SIG-M5 (cell line): ENCODE data around the gene PACSIN1.

Source experiments
- DNase-seq: peaks from one replicate; lab custom pipeline; 2025; lab: John Stamatoyannopoulos, UW

The PACSIN1 gene

DNA sequence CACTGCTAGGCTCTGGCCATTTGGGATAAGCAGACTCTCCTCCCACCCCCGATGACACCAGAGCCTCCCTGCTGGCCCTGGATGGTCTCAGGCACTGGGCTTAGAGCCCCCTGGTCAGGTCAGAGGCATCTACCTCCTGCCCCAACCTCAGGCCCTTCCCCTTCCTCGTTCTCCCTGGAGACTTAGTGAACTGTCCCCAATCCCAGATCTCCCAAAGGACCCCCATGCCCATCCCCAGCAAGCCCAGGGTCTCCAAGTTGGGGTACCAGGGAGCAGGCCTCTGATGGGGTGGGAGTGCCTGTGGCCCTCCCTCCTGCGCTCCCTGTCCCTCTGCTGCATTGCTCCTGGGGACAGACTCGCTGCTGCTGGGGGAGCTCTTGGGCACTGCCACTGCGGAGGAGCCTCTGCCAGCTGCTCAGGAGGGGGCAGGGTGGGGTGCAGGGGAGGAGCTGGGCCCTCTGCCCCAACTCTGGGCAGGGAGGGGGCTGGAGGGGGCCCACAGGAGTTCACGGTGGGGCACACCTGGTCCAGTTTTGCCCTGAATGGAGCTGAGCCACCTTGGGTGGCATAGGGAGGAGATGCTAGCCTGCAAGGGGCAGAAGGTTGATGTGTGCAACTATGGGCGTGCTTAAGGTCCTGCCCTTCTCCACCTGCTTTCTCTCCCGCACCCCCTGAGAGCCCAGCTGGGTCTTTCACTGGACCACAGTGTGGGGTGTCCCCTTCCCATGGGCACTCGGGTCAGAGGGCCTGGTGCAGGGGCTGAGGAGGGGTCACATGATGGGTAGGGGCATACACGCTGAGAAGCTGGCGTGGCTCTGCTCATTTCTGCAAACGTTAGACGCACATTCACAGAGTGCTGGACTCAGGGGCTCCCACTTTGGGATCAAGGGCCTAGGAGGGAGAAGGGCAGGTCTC is 49.9 kb downstream of the PACSIN1 start:
- no peak for DNase-seq

DNA sequence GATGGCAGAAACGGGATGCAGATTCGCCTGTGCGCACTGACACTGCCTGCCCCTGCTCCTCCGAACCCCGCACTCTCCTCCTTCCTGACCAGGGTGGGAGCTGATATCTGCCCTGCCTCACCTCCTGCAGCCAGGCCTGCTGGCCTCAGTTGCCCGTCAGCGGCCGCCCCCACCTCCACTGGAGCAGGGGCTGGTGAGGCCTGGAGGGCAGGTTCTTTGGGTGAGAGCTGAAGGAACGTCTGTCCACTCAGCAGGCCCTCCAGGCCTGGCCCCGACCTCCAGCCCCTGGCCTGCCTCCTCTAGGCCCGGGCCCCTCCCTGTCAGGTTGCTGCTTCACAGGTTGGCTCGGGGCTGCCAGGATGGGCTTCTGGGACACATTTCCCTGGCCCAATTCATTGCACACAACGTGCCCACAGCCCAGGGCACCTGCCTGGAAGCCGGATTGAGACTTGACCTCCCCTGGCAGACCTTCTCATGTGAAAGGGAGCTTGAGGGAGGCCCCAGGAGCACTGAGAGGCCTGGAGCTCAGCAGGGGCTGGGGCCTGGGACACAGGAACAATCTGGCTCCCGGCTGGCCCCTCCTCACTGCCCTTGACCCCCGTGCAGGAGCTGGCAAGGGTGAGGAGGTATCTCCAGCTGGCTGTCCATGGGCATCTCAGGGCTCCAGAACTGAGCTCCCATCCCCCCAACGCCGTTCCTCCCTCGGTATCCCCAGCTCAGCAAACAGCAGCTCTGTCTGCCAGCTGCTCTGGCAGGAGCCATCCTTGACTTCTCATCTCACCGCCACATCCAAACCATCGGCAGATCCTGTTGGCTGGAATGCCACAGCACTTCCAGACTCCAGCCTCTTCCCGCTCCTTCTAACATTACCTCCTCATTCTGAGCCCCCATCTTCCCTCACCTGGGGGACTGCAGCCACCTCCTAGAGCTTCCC is 50.8 kb downstream of the PACSIN1 start:
- DNase-seq = no peak

DNA sequence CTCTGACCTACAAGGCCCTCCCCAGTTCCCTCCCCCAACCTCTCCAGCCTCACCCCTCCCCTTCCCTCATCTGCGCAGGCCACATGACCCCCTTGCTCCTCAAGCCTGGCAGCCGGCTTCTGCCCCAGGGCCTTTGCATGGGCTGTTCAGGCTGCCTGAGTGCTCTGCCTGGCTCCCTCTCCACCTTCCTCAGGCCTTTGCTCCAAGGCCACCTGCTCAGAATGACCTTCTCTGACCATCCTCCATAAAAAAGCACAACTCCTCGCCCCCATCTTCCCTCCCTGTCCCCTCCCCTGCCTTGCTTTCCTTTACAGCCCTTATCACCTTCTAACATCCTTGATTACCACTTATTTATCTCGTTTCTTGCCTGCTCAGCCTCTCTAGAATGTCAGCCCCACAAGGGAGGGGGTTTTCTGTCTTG is 51.6 kb downstream of the PACSIN1 start:
- DNase-seq = no peak

DNA sequence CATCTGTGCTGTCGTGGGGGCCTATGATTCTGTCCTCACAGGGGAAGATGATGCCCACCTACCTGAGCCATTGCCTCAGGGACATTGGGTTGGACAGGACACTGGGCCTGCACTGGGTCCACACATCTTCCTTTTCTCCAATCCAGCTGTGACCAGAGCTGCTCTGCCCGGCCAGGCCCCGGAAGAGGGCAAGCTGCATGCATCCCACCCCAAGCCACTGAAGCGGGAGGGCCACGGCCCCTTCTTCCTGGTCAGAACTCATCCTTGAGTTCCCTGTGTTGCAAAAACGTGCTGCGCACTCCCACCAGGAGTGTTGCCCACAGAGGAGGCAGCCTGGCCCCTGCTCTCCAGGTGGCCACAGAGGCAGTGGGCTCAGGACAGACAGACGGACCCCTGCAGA is 52.1 kb downstream of the PACSIN1 start:
- no peak for DNase-seq

DNA sequence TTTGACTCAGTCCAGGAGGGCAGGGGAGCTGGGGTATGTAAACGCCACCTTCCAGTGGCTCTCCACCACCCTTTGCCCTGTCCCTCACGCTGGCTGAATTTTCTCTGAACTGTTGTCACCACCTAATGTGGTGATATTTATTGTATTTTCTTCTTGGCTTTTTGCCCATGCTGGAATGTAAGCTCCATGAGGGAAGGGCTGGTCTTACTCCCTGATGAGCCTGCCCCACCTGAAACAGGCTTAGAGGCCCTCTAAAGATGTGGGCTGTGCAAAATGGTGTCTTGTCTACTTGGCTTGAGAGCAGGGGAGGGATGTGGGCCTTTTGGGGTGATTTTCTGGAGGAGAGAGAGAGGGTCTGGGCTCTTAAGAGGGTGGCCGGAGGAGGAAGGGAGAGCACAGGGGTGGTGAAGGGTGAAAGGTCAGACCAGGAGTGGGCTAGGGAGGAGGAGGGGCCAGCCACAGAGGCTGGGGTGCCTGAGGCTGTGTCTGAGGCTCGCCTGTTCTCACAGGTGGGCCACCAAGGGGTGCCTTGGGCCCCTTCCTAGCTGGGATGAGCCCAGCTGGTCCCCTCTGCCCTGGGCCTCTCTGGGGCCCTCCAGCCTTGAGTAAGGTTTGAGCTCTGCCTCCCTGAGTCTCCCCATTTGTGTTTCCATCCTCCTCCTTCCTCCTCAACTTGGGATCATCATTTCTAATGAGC is 52.9 kb downstream of the PACSIN1 start:
- DNase-seq = no peak

DNA sequence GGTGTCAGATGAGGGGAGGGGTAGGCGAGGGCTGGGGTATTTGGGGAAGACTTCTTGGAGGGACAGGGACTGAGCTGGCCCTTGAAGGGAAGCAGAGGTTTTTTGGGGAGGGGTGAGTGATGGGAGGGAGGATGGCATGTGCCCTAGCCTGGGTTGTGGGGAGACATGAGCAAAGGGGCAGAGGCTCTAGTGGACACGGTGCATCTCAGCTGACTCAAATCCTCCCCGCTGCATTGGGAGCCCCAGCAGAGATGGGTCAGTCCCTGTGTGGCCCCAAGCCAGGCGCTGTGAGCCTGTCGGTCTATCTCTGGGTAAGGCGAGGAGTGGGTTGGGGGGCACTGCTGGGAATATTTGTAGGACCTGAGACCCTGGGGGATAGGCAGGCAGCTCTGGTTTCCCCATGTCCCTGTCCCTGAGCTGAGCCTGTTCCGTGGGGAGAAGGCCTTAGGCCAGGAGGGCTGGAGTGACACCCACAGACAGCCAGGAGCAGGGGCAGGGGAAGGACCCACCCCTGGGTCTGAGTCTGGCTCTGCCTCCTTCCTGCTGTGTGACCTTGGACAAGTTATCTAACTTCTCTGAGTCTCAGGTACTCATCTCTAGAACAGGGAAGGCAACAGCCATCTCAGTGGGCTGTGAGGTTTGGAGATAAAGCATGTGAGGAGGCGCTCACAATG is 54.2 kb downstream of the PACSIN1 start:
- DNase-seq = no peak

DNA sequence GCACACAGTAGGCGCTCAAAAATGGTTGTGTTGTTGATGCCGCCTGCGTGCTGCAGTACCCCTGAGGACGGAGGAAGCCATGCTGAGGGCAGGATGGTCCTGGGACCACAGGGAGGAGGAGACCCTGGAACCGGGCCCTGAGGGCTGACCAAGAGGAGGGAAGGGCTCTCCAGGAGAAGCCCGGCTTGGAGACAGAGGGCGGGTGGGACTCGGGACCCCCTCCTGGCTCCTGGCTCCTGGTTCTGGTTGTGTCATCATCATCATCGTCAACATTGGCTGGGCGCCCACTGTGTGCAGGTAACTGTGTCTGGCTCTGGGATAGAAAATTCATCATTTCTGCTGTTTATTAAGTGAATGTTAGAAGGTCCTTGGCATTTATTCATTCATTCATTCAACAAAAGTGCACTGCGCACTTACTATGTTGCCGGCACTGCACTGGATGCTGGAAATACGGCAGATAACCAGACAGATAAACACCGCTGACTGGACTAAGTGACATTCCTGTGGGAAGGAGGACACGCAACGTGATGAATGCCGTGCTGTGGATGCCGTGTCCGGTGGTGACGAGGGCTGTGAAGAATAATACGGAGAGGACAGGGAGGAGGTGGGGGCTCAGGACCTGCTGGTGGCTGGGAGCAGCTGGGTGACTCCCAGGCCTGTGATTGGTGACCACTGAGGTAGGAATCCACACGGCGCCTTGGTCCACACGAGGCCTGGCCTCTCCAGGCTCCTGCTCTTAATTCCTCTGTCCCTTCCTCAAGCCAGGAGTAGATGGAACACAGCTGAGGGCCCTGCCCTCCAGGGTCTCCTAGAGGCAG is 55.0 kb downstream of the PACSIN1 start:
- DNase-seq = no peak

DNA sequence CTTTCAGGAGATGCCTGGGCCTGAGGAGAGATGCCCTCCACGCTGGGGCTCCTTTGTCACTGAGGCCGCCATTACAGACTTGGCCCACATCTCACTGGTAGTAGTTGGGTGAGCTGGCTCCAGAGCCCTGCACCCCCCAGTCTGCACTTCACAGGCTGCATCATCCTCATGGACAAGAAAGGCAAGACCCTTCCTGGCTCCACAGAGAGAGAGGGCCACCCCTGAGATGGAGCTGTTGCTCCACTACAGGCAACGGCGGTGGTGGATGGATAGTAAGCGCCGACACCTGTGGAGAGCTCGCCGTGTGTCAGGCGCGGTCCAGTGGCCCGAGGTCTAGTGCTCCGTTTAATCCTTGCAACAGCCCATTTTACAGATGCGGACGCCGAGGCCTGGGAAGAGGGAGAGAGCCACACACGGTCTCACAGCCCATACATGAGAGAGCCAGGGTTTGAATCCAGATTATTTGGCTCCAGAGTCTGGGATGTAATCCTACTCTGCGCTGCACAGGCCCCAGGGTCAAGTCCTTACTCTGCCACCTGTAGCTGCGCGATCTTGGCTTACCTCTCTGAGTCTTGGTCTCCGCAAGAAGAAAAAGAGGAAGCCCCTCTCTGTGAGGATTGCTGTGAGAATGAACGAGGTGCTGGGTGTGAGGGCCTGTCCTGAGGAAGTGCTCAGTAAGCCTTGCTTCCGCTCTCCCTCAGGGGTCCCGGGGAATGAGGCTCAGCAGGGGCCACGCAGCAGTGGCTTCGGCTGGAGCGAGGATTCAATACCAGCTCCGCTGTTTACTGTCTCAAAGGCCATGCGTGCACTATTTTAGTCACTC is 55.8 kb downstream of the PACSIN1 start:
- DNase-seq = no peak

DNA sequence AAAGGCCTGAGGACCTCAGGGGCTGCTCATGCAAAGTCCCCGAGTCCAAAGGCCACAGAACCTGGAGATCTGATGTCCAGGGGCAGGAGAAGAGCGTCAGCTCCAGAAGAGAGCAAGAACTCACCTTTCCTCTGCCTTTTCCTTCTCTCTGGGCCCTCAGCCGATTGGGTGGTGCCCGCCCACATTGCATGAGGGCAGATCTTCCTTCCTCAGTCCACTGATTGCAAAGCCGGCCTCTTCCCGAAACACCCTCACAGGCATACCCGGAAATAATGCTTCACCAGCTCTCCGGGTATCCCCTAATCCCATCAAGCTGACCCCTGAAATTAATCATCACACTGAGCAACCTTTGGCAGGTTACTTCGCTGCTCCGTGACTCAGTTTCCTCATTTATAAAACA is 56.9 kb downstream of the PACSIN1 start:
- DNase-seq = no peak

DNA sequence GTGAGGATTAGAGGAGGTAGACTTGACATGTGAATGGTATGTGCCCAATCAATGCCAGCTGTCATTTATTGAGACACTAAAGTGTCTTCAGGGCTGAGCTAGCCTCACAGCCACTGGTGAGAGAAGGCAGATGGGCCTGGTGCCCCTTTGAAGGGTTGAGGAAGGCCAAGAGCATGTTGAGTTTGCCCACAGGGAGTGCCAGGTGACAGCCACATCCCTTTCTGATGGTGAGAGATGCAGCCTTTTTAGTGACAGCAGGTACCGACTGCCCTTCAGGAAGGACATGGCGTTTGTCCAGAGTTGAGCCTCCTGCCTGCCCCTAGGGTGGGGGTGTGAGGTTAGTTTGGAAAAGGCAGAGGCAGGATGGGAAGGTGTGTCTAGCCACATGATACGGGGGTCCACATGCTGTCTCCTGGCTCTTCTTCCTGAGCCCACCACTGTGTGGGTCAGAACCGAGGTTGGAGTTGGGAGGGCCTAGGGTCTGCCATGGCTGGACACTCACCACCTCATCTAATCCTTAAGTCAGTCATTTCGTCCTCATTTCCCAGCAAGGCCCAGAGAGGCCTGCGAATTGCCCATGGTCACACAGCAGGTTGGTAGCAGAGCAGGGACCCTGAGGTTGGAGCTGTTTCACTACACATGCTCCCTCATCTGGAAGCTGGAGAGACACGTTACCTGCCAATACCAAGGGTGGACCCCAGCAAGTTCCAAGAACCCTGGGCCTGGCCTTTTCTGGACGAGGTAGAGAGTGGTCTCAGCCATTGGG is 57.7 kb downstream of the PACSIN1 start:
- no peak for DNase-seq

DNA sequence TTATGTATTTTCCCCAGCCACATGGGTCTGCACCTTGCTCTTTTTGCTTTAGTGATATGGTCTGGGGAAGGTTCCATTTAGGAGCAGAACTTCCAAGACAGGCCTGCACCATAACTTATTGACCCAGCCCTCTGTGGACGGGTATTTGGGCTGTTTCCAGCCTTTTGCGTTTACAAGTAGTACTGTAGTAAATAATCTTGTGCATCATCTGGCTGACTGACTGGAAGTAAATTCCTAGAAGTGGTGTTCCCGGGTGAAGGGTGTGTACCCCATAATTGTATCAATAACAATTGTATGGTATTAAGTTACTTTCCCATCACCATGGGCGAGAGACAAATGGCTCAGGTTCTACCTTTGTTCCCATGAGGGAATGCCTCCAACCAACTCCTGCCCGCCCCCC is 58.6 kb downstream of the PACSIN1 start:
- no peak for DNase-seq

DNA sequence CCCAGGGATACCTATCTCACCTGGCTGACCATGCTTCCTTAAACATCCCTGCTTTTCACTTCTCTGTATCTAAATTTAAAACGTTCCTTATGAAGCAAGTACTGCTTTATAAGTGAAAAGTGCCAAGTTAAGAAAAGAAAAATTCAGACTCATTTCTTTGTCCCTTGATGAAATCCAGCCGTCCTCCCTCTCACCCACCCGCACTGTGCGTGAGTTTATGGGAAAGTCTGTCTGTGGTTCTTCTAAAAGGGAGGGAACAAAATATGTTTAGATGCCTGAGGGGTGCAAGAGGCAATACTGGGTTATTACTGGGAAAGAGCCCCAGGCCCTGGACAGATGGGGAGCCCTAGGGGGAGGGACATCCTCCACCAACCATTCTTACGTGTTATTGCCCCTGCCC is 59.1 kb downstream of the PACSIN1 start:
- no peak for DNase-seq

DNA sequence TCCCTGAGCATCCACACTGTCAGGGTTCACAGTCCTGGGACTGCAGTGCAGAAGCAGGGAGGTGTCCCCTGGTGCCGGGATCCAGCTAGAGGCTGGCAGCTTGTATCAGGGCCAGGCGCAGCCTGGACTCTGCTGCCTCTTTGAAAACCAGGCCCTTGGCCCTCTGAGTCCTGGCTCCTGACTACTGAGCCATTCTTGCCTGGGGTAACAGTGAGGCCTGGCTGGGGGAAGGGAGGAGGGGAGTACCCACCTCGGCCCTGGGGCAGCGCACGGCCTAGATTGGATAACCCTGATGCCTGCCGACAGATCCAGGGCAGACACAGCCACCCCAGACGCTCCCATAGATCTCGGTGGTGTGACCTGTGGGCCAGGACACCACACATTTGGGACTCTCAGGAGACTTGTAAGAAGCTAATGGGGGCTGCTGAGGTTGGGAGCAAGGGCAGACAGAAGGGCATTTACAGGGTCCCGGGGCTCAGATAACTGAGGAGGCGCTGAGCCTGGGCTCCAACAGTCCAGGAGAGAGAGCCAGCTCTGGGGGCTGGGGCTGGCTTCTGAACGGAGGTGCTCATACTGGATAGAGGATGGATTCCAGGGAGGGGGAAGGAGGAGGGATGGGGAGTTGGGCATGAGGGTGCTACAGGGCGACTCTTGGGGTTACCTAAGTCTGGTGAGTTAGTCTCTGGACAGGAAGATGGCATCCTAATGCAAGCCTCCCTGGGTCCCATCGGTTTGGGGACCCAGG is 59.7 kb downstream of the PACSIN1 start:
- no peak for DNase-seq

DNA sequence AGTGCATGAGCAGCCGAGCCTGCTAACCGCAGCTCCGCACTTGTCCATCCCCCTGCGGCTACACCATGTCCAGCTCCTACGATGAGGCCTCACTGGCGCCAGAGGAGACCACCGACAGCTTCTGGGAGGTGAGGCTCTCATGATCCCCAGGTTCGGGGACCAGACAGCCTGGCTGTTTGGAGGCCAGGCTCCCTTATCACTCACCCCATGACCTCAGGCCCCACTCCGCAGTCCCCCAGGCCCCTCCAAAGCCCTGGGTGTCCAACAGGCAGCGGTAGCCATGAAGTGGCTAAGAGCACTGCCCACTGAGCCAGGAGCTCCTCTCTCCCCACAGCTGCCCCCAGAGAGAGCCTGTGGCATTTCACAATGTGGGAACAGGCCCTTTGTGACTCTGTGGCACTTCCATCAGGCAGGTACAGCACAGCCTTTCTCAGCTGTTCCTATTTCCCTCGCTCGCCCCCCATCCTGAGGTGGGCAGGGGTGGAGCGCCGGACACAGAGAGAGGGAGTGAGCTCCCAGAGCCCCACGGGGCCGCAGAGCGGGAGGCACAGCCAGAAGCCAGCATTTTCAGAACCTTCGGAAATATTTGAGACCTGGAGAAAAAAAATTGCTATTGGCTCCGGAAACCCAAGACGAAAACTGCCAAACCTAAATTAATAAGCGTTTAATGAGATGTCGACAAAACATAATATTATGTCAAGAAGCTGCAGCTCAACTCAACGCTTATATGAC is 60.5 kb downstream of the PACSIN1 start:
- no peak for DNase-seq

DNA sequence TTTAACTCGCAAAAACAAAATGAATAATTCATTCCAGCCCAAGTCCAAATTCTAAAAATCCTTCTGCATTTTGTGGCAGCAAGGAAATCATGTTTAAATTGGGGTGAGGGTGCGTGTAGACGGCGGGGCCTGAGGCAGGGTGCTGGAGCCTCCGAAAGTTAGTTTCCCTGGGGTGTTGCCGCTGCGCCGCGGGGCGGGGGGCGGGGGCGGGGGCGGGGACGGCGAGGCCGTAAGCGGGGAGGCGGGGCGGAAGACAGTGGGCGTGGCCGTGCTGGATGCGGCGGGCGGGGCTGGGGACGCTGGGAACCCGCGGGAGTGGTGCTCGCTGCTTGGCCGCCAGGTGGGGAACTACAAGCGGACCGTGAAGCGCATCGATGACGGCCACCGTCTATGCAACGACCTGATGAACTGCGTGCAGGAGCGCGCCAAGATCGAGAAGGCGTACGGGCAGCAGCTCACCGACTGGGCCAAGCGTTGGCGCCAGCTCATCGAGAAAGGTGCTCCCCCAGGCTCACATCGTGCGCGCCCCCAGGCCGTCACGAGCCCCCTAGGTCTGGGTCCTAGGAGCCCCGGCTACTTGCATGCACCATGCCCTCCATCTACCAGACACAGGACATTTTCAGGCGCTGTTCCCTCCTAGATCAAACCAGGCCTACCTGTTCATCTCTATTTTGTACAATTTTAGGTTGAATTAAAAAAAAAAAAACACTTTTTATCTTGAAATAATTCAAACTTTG is 61.3 kb downstream of the PACSIN1 start:
- DNase-seq = peak; percentile 2

DNA sequence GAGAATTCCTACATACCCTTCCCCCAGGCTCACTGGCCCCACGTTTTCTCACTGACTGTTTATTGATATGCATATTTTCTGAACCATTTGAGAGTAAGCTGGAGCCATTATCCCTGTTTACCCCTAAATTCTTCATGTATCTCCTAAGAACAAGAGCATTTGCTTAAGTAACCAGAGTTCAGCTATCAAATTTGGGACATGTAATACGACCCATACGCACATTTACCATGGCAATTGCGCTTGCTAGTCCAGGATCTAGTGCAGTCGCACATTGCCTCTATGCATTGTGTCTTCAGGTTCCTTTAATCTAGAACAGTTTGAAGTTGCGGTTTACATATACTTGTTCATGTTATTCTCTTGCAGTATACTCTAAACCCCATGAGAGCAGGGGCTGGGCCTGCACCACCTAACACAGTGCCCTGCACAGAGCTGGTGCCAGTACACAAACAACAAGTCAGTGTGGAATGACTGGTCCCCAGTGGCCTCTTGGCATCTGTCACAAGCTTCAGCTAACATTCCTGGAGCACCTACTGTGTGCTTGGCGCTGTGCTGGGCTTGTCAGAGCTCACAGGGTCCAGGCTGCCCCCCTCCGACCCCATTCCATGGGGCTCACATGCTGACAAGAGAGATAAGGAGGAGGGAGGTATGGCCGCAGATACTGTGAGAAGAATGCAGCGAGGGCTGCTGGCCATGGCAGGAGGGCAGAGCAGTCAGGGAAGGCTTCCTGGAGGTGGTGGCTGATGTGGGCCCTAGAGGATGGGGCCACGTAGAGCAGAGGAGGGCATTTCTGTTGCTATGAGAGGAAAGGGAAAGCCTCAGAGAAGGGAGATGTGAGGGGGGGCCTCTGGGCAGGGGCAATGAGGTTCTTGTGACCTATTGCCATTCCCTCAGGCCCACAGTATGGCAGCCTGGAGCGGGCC is 62.1 kb downstream of the PACSIN1 start:
- no peak for DNase-seq
